ENCODE data around the gene LRRTM1.

Gene LRRTM1, protein sequence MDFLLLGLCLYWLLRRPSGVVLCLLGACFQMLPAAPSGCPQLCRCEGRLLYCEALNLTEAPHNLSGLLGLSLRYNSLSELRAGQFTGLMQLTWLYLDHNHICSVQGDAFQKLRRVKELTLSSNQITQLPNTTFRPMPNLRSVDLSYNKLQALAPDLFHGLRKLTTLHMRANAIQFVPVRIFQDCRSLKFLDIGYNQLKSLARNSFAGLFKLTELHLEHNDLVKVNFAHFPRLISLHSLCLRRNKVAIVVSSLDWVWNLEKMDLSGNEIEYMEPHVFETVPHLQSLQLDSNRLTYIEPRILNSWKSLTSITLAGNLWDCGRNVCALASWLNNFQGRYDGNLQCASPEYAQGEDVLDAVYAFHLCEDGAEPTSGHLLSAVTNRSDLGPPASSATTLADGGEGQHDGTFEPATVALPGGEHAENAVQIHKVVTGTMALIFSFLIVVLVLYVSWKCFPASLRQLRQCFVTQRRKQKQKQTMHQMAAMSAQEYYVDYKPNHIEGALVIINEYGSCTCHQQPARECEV

GRCh38 chr2:80303909-80304837, at the start of gene LRRTM1:
LRRTM1 (minus strand) TSS chr2:80304752; CDS start chr2:80303819, 933 bp downstream.
- no peak for DNase-seq (ENCODE audit: low read depth)

- DNase-seq (ENCODE audit: low read depth) = no peak
Observed at GRCh38 chr2:80351231-80351630, 46.7 kb upstream of the LRRTM1 start.

- DNase-seq (ENCODE audit: low read depth) = no peak
Observed at GRCh38 chr2:80348953-80349352, 44.4 kb upstream of the LRRTM1 start.

GRCh38 chr2:80348078-80348477, 43.5 kb upstream of the LRRTM1 start:
- no peak for DNase-seq (ENCODE audit: low read depth)

DNA sequence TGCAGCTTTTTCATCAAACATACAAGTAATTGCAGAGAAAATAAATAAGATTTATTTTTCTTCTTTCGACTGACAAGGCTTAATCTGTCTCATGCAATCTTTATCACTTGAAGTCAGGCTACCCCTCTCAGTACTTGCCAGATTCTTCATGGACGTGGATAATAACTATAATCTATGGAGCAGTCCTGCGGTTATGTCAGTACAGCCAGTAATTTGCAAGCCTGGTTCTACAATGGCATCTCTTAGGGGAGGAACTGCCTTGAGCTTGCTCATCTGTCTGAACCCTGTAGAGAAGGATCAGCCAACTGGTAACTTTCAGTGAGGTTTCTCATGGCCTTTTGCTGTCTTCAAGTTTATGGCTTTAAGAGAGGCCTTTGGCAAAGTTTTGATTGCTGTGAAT, 35.5 kb upstream of the LRRTM1 start:
- DNase-seq (ENCODE audit: low read depth) = no peak

DNA sequence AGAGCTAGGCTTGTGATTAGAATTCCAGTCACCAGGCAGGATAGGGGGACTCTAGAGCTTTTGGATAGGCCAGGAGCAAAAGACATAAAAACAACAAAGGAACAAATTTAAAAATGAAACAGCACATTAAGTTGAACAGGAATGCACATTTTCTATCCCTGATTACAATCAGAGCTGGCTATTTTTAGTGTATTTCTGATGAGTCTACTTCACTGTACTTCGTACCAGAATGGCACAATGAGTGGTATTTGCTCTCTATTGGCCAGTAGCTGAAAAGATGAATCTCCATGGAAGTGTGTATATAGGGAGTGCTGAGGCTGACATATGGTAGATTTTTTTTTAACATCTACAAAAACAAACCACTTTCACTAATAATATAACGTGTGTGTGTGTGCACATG, 34.2 kb upstream of the LRRTM1 start:
- DNase-seq (ENCODE audit: low read depth) = no peak

DNA sequence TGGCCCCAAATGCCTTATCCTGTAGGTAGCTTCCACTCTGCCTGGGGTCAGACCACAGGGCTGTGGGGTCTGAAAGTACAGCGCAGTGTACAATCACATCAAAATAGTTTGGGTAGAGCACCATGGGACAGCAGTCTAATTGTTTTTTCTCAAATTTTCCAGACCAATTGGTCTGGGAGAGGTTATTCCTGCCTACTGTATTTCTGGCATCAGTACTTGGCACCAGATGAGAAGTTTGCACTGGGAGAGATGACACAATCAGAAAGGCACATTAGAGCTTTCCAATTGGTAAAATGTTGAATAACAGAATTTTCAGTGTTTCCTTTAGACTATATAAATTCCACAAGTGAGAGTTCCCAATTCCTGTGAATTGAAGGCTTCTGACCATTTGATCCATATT, 30.9 kb upstream of the LRRTM1 start:
- DNase-seq (ENCODE audit: low read depth) = no peak

DNA sequence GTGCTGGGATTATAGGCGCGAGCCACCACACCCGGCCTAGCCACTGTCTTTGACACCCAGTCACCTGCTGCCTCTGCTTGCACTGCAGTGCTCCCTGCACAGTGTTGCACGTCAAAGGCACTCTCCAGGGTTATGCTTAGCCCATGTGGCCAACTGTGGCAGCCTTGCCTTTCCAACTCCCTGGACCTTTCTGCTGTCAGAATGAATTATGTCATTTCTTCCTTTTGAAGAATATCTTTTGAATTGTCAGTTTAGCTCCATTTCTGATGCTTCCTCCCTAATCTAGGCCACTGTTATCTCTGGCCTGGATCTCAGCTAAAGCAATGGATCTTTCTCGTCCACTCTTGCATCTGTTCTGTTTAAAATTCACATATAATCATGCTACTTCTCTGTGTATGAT, 29.3 kb upstream of the LRRTM1 start:
- no peak for DNase-seq (ENCODE audit: low read depth)

GRCh38 chr2:80330527-80331450, 26.2 kb upstream of the LRRTM1 start:
- DNase-seq (ENCODE audit: low read depth) = no peak

DNA sequence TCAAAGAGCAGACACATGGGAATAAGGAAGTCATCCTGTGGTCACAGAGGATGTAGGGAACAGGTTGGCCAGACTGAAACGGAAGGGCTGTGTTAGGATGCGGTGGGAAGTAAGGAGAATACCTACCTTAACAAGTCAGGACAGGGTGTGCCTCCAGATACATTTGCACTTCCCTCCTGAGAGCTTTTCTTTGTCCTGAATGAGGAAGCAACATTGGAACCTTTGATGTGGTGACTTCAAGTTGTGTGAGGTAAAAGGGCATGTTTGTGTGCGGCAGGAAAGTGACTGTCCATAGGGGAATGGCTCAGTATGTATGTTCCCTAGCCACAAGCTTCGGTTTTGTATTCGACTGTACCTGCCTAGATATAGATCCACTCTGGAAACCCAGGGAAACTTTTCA, 24.9 kb upstream of the LRRTM1 start:
- no peak for DNase-seq (ENCODE audit: low read depth)

DNA sequence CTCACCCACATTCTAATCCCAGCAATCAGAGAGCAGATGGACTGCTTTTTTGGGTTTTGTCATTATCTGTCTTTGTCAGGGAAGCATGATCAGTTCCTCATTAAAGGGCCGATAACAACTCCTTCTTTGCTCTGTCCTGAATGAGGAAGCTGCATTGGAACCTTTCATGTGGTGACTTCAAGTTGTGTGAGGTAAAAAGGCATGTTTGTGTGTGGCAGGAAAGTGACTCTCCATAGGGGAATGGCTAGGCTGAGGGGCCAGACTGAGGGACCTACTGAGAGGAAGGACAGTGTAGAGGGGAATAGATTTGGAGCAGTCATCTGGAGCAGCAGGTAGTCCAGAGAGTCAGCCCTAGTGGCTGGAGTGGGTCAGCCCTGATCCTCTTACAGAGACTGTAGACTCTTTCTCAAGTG, 23.6 kb upstream of the LRRTM1 start:
- no peak for DNase-seq (ENCODE audit: low read depth)

DNA sequence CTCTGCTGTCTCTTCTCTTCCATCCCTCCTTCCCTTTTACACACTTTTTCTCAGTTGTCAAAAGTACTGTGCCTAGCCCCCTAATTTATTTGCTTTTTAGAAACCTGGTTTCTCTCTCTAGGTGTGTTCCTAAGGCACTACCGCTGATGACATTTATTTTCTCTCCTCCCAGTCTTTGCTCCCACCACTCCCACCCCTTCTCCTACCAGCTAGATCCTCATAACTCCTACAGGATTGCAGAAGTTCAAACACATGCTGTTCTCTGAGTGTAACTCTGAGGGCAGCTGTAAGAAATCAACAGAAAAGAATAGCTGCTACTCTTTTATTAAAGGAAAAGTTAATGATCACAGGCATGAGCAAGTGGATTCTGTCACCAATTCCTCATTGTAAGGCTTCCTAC, 22.3 kb upstream of the LRRTM1 start:
- no peak for DNase-seq (ENCODE audit: low read depth)

DNA sequence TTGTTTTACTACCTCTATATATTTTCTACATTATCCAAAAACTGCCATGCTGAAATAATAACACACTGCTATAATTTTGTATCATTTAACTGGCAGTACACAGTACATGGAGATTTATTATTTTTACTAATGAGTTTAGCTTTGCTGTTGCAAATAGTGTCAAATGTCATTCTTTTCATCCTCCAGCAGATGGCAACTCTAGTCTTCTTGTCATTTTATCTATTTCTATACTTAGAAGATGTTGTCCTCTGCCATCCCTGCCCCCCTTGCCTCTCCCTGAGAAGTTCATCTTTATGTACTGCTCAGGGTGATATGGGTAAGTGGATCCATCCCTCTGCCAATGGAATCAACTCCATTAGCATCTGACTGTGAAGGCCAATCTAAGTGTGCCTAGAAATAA, 21.7 kb upstream of the LRRTM1 start:
- no peak for DNase-seq (ENCODE audit: low read depth)

DNA sequence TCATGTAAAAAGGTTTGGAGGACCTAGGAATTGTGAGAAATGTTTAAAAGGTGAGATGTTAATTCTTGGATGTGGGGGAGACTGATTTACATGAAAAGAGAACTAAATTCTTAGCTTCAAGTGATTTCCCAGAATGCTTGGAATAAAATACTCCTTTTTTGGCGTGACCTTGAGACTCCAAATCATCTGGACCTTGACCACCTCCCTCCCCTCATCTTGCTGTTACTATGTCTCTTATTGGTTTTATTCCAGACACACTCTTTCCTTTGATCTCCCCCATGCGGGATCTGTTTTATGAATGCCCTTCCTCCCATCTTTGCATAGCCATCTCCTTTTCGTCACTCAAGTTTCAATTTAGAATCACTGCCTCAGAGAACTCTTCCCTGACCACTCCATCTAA, 20.0 kb upstream of the LRRTM1 start:
- DNase-seq (ENCODE audit: low read depth) = no peak

DNA sequence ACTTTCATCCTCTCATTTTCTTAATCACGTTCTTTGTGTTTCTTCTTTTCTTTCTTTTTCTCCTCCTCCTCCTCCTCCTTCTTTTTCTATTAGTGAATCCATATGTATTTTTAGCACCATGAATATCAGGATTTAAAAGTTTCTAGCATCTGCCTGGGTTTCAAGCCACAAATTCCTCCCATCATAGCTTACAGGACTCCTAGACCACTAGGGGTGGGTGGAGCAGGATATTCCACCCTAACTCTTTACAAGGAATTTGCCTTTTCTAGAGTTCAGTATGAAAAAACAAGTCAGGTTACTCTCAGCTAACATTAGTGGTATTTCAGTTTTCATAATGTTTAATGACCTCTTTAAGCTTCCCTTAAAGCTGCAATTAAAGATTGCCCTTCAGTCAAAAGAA, 19.1 kb upstream of the LRRTM1 start:
- no peak for DNase-seq (ENCODE audit: low read depth)

GRCh38 chr2:80322958-80323357, 18.4 kb upstream of the LRRTM1 start:
- no peak for DNase-seq (ENCODE audit: low read depth)

DNA sequence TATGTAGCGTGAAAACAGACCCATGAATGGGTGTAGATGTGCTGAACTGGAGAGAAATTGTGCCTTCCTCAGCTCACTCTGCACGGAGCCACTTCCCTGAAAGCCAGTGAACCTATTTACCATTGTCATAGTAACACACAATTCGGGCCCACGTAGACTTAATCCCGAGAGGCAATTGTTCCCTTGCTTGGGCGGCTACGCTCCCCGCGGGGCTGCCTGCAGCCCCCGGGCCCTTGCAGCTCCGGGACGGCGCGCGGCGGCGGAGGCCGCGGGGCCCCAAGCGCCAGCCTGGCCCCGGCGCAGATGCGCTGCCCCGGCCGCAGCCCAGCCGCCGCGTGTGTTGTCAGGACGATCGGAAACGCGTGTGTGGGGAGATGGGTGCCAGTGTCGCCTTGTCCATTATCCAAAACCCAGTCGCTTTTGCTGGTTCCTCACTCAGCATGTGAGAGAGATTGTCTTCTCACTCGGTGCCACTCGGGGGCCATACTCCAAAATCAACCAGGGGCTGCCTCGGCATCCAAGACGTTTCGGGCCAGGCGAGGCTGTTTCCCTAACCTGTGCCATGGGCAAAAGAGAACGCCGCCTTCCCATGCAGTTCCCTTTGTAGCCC, 17.9 kb upstream of the LRRTM1 start:
- DNase-seq (ENCODE audit: low read depth) = no peak

- DNase-seq (ENCODE audit: low read depth) = no peak
Observed at GRCh38 chr2:80312282-80312839, 7.8 kb upstream of the LRRTM1 start.

GRCh38 chr2:80311304-80311703, 6.8 kb upstream of the LRRTM1 start:
- no peak for DNase-seq (ENCODE audit: low read depth)

- DNase-seq (ENCODE audit: low read depth) = no peak
Observed at GRCh38 chr2:80303006-80303908, 1.3 kb downstream of the LRRTM1 start.

Data from activated T-helper 1 cell treated with Interleukin-2 at 50 U/mL for 16 hours (primary cell).